GM12873 (cell line): Measurements from ENCODE around the gene FRMD4B.

ENCODE experiments used
- TF ChIP-seq, protein P1 (sequence below): IDR thresholded peaks from 2 replicates; pipeline ENCODE4 v1.5.1; 2012; ENCODE audit warnings: low read depth, mild to moderate bottlenecking, moderate library complexity, low read length, control low read depth; ENCODE audit not compliant: insufficient read depth; ENCODE audit errors: missing control alignments

Gene FRMD4B

DNA sequence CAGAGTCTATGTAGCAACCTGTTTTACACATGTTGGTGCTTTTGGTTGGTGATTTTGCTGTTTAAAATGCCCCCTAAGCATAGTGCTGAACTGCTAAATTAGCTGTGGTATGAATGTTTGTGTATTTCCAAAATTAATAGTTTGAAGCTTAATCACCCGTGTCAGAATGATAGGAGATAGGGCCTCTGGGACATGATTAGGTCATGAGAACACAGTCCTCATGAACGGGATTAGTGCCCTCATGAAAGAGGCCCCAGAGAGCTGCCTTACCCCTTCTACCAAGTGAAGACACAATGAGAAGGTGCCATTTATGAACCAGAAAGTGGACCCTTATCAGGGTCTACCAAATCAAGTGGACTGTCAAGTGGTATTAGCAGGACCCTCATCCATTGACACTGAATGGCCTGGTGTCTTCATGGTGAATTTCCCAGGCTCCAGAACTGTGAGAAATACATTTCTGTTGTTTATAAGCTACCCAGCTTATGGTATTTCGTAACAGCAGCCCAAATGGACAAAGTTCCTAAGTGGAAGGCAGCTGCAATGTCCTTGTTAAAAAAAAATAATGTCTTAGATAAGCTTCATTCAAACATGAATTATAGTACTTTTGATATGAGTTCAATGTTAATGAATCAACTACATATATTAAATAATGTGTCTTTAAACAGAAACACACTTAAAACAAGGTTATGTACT lies 37.7 kb upstream of the FRMD4B start:
- TF ChIP-seq, protein P1, sequence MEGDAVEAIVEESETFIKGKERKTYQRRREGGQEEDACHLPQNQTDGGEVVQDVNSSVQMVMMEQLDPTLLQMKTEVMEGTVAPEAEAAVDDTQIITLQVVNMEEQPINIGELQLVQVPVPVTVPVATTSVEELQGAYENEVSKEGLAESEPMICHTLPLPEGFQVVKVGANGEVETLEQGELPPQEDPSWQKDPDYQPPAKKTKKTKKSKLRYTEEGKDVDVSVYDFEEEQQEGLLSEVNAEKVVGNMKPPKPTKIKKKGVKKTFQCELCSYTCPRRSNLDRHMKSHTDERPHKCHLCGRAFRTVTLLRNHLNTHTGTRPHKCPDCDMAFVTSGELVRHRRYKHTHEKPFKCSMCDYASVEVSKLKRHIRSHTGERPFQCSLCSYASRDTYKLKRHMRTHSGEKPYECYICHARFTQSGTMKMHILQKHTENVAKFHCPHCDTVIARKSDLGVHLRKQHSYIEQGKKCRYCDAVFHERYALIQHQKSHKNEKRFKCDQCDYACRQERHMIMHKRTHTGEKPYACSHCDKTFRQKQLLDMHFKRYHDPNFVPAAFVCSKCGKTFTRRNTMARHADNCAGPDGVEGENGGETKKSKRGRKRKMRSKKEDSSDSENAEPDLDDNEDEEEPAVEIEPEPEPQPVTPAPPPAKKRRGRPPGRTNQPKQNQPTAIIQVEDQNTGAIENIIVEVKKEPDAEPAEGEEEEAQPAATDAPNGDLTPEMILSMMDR = no peak

DNA sequence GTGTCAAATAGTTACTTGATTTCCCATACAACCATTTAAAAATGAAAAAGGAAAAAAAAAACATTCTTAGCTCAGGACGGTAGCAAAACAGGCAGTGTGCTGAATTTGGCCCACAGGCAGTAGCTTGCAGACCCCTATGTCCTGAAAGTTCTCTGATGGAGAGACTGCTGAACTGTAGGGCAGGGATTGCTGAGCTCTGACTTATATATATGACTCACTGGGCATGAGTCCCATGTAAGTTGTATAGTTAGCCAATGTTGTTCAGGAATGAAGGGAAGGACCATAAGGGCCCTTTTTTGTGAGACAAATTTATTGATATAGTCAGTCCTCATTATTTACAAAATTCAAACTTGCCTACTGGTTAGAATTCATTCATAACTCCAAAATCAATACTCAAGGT lies 36.9 kb upstream of the FRMD4B start:
- TF ChIP-seq, protein P1 = no peak

DNA sequence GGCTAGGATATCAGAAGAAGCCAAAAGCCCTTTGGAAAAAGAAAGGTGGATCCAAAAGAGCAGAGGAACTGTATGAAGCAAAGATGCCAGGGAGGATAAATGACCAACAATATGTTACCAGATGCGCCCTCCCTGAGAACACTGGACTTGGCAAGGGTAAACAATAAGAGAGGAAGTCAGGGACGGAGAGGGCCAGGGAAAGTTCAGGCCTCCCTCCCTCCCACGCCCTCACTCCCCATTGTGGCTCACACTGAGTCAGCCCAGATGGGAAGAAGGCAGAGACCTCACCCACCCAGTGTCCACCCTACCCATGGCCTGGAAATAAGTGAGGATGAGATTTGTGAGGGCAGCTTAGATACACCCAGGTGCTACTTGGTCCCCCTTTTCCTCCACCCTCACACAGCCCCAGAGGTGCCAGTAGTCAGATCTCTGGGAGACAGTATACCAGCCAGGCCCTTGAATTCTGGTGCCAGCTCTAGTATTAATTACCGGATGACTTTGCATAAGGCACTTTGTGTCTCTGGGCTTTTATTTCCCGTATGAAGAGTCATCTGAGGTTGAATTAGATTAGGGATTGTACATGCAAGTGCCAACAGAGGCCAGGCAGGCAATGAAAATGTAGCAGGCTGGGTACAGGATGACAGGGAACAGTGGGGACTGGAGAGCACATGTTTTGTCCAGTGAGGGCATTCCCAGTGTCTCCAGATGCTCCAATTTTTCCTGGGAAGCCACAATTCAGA lies 35.1 kb upstream of the FRMD4B start:
- TF ChIP-seq, protein P1 = no peak

DNA sequence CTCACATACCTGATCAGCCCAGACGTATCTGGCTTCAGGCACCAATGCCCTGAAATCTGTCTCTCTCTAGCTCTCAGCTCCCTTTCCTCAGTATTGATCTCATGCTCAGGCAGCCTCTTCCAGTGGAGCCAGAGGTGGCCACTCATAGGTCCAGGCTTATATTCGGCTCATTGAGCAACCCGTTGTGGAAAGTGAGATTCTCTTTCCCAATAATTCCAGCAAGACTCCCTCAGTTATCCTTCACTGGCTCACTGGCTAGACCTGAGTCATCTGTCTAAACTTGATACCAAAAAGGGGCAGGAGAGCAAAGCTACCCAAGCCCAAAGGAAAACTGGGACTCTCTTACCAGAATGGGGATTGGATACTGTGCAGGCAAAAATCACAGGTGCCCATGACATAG lies 33.4 kb upstream of the FRMD4B start:
- TF ChIP-seq, protein P1 = no peak

DNA sequence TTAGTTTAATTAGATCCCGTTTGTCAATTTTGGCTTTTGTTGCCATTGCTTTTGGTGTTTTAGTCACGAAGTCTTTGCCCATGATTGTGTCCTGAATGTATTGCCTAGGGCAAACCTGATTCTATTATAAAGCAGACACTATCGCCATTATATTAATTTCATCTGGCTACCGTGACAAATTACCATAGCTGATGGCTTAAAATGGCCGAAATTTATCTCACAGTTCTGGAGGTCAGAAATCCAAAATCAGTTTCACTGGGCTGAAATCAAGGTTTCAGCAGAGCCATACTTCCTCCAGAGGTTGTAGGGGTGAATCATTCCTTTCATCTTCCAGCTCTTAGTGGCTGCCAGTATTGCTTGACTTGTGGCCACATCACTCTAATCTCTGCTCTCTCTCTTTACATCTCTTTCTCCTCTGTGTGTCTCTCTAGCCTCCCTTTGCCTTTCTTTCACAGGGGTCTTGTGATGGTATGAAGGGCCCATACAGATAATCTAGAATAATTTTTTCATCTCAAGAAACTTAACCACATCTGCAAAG lies 31.7 kb upstream of the FRMD4B start:
- TF ChIP-seq, protein P1 = no peak

DNA sequence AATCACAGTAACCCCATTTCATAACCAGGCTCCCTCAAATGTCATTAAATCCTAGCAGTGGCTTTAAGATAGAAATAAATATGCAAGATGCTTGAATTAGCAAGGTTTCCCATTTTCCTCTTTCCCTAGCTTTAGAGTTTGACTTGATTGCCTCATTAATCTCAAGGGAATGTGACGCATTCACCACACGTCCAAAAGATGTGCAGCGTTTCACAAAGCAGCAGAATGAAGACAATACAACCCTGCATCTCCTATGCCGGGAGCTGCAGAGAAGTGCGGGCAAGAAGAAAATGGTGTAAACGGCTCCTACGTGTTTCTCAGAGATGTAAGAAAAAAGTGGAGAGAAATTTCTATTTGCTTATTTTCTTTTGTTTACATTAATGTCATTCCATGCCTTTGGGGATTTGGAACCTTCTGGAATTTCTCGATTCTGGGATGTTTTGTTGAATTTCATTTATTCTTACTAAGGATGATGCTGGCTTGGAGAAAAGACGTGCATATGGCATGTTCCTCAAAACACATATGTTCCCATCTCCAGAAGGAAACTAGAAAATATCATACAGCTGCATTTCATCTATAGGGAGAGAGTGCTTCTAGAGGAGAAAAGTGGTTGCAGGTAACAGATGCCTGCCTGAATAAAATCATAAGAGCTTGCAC lies 27.8 kb upstream of the FRMD4B start:
- TF ChIP-seq, protein P1 = no peak

DNA sequence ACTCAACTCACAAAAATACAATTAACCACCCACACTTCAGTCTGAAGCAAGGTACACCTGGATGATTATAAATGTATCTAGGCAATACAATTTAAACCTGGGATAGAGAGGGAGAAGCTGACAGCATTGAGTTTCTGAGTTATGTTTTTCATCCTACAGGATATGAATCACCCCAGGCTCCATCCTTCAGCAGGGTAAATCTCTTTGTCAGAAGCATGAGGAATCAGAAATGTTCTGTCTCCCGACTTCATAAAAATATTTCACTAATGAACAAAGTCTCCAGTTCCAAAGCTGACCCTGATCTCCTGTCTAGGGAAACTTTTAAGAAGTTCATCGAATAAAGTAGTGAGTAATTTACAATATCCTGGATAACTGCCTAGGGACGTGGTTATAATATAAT lies 25.5 kb upstream of the FRMD4B start:
- TF ChIP-seq, protein P1 = no peak
